AG04449 (cell line): ENCODE results near the gene SCN5A.

ENCODE experiments used
- CTCF ChIA-PET: fragments of 350-600 bp; formaldehyde crosslinking; extraction: SDS; loops from one replicate; lab custom pipeline; 2021; ENCODE audit warnings: antibody characterized with exemption; lab: Yijun Ruan, JAX
- POLR2A ChIA-PET: fragments of 400-600, 350-600 bp; formaldehyde crosslinking; extraction: SDS; loops from one replicate; lab custom pipeline; 2020; ENCODE audit warnings: antibody characterized with exemption, inconsistent platforms; lab: Yijun Ruan, JAX
- DNase-seq: peaks from one replicate; pipeline ENCODE4 v3.0.0-alpha.2; 2010; ENCODE audit warnings: low read depth, low spot score
- H3K4me3 ChIP-seq: 2 replicates; pipeline ENCODE4 v1.5.1; 2011; ENCODE audit warnings: low read depth, mild to moderate bottlenecking, control low read depth, low read length
- TF ChIP-seq, protein P1 (sequence below): IDR thresholded peaks from one replicate; pipeline ENCODE4 v1.5.1; 2011; ENCODE audit warnings: mild to moderate bottlenecking, moderate library complexity, low read length, control low read depth, inconsistent platforms; ENCODE audit not compliant: insufficient read depth; ENCODE audit errors: missing control alignments

Gene SCN5A

GRCh38 chr3:38650248-38650951, 913 bp upstream of the SCN5A start:
- ChIA-PET CTCF (interaction anchor here (0.8 to 14.0 kb wide), 16 partner anchors 8 to 380 kb away, joined by 3 to 334 read pairs (median 7); partner anchors contain the start of gene EXOG), POLR2A (no interaction called here)
- no peak for DNase-seq
- TF ChIP-seq, protein P1, sequence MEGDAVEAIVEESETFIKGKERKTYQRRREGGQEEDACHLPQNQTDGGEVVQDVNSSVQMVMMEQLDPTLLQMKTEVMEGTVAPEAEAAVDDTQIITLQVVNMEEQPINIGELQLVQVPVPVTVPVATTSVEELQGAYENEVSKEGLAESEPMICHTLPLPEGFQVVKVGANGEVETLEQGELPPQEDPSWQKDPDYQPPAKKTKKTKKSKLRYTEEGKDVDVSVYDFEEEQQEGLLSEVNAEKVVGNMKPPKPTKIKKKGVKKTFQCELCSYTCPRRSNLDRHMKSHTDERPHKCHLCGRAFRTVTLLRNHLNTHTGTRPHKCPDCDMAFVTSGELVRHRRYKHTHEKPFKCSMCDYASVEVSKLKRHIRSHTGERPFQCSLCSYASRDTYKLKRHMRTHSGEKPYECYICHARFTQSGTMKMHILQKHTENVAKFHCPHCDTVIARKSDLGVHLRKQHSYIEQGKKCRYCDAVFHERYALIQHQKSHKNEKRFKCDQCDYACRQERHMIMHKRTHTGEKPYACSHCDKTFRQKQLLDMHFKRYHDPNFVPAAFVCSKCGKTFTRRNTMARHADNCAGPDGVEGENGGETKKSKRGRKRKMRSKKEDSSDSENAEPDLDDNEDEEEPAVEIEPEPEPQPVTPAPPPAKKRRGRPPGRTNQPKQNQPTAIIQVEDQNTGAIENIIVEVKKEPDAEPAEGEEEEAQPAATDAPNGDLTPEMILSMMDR: no peak
- no peak overlapping the region; the same call in 1 of the 2 replicates for H3K4me3 ChIP-seq

DNA sequence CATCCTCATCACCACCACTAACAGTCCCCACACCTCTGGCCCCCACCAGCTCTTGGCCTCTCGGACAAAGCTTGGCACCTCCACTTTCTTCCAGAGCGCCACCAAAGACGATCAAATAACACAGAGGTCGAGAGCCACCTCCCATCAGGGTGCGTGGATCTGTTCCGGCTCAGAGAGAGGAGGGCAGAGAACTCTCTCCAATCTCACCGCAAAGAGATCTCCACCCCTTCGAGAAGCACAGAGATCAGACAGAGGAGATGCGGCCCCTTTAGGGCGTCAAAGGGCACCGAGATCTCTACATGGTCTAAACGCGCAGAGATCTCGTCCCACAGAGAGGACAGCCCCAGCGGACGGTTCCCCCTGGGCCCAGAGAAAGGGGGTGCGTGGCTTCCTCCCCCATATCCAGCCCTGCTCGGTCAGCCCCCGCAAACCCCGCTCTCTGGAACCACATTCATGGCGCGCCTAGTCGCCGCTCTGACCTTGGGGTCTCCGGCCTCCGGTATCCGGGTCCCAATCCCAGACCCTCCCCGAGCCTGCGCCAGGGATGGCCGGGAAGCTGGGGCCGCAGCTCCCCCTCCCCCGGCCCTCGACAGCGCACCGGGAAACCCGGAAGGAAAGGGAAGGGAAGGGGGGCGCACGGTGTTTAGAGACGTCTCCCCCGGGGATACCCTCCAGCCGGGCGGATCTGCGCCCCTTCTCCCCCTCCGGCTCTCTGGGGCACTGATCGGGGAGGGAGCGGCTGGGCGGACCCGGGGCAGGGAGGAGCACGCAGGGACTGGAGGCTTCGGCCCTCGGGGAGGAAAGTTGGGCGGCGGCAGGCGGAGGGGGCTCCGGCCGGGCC, 608 bp downstream of the SCN5A start:
- H3K4me3 ChIP-seq: peak overlapping the region; percentile 43
- DNase-seq: no peak
- CTCF ChIA-PET: interaction anchor here (0.7 to 1.9 kb wide), 3 partner anchors 9 to 351 kb away, joined by 3 to 5 read pairs (median 3); no protein-coding TSS in a partner anchor
- POLR2A ChIA-PET: no interaction called here
- TF ChIP-seq, protein P1: no peak

DNA sequence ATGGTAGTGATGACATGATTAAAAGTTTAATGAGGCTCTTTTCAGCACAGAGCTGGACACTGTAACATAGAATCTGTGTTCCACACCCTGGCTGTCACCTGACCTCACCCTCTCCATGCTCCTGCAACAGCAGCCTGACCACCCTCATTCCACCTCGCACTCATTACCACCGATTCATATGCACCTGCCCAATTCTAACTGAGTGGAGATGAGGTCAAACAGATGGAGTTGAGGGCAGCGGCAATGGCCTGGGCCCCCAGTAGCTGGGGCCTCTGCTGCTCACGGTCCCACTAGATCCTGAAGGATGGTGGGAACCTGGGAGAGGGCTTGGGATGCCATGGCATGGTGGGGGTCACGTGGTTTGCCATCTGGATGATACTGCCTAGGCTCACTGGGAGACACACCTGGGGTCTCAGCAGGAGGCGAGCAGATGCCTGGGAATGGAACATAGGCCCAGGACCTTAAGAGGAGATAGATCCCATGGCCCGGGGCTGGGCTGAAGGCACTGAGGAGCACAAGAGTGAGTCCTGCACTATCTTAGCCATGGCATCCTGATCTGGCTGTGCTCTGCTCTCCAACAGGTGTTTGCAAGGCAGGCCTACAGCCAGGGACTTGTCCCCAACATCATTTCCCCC, 1.3 kb downstream of the SCN5A start:
- ChIA-PET CTCF (interaction anchor here (1.0 to 2.9 kb wide), 5 partner anchors 10 to 382 kb away, joined by 3 to 13 read pairs (median 7); no protein-coding TSS in a partner anchor), POLR2A (no interaction called here)
- H3K4me3 ChIP-seq: no peak overlapping the region
- TF ChIP-seq, protein P1: no peak
- no peak for DNase-seq

DNA sequence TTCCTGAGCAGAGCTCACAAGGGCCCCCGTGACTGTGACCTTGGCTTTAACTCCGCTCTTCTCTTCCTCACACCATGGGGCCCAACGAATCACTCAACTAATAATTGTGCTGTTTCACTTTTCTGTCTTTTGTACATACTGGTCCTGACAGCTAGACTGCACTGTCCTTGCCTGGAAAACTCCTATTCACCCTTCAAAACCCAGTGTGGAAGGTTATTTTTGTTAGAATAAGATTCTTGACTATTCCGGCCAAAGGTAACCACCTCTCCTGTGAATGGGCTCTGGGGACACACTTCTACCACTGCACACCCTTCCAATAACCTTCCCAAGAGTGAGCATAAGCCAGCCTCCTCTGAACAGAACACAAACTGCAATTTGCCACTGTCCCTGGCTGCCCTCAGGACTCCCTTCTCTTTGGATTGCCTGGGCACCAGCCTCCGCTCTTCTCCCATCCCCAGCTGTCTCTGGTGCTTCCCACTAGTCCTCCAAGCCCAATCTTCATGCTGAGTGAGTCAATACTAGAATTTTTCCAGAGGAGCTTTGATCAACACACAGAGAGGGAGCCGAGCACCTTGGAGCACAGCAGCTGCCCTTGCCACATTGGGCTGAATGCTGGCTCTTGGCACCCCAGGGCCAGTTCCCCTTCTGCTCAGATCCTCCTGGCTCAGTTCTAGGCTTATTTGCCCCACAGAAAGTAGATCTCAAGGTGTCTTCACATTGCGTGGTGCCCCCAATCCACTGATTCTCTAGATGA, 2.1 kb downstream of the SCN5A start:
- TF ChIP-seq, protein P1: no peak
- ChIA-PET CTCF (interaction anchor here (1.0 to 3.0 kb wide), 11 partner anchors 10 to 383 kb away, joined by 3 to 13 read pairs (median 6); partner anchors contain the start of gene EXOG), POLR2A (no interaction called here)
- DNase-seq: no peak
- no peak overlapping the region for H3K4me3 ChIP-seq

DNA sequence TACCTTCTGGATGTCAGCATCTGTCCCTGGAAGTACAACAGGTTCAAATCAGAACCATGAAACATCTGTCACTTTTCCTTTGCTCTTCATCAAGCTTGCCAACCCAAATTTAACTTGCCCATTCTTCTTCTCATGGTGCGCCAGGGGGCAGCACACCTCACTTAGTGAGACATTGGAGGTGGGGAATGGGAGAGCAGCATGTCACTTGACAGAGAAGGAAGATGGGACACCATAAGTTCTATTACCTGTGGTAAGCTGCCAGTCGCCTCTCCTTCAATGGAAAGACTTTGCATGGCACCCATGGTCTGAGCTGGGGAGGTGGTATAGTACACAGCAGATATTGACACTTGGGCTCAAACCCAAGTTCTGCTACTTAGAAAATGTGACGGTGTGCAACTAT, 2.9 kb downstream of the SCN5A start:
- no peak overlapping the region for H3K4me3 ChIP-seq
- no peak for DNase-seq
- ChIA-PET POLR2A (no interaction called here), CTCF (interaction anchor here (0.7 to 3.0 kb wide), 14 partner anchors 9 to 384 kb away, joined by 3 to 13 read pairs (median 5); partner anchors contain the start of gene EXOG)
- TF ChIP-seq, protein P1: peak; percentile 29
